Stomach (tissue), 4 donors: Measurements from ENCODE around the gene ATXN2.

Source experiments
- EP300 ChIP-seq: sonication (generic); formaldehyde crosslinking; IDR thresholded peaks from one replicate; pipeline ENCODE4 v1.6.1; 2017; ENCODE audit warnings: antibody characterized with exemption
- POLR2A ChIP-seq, 4 donors: fragments of 450-650 bp; IDR thresholded peaks; one replicate each; pipeline ENCODE4 v1.6.1; 2016; ENCODE audit warnings: antibody characterized with exemption in 4 of 4, control low read depth in 2 of 4, mild to moderate bottlenecking in 1 of 4, moderate library complexity in 1 of 4
- TF ChIP-seq, protein P1 (sequence below), 7 experiments: fragments of 450-650 bp in 4 of 7; fragments of 200-600 bp in 3 of 7; sonication (generic) in 3 of 7; IDR thresholded peaks; one replicate each; pipeline ENCODE4 v1.5.1; 2016 to 2019; ENCODE audit warnings: antibody characterized with exemption in 7 of 7, control low read depth in 2 of 7, mild to moderate bottlenecking in 1 of 7

DNA sequence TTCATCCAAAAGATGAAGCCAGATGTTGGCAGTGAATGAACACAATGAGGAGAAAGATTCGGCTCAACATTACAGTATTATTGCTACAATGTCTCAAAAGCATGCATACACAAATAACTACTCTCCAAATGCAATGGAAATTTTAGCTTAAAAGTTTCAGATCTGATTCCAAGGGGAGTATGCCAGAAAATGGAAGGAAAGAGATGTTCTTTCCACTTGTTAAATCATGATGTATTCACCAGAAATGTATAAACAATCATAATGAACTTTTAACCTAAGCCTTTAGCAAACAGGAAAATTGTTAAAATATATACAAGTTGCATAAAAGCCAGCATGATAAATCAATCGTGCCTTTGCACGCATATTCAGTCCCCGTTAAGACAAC, 131.3 kb downstream of the ATXN2 start:
- TF ChIP-seq, protein P1, sequence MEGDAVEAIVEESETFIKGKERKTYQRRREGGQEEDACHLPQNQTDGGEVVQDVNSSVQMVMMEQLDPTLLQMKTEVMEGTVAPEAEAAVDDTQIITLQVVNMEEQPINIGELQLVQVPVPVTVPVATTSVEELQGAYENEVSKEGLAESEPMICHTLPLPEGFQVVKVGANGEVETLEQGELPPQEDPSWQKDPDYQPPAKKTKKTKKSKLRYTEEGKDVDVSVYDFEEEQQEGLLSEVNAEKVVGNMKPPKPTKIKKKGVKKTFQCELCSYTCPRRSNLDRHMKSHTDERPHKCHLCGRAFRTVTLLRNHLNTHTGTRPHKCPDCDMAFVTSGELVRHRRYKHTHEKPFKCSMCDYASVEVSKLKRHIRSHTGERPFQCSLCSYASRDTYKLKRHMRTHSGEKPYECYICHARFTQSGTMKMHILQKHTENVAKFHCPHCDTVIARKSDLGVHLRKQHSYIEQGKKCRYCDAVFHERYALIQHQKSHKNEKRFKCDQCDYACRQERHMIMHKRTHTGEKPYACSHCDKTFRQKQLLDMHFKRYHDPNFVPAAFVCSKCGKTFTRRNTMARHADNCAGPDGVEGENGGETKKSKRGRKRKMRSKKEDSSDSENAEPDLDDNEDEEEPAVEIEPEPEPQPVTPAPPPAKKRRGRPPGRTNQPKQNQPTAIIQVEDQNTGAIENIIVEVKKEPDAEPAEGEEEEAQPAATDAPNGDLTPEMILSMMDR (IDR thresholded peaks at IDR 0.05): no peak
- TF ChIP-seq POLR2A (IDR thresholded peaks at IDR 0.05): no peak
- TF ChIP-seq EP300: no peak
